Measurements from ENCODE around the gene KMT2C. TPM values are rescaled to one million over a fixed set of nuclear protein-coding genes. Genes with fewer than 3 reads are reported as not detected.

Gene KMT2C
- total and polyA plus RNA-seq, 4 donors = 6.3 to 35.3 (median 19.3) TPM

DNA sequence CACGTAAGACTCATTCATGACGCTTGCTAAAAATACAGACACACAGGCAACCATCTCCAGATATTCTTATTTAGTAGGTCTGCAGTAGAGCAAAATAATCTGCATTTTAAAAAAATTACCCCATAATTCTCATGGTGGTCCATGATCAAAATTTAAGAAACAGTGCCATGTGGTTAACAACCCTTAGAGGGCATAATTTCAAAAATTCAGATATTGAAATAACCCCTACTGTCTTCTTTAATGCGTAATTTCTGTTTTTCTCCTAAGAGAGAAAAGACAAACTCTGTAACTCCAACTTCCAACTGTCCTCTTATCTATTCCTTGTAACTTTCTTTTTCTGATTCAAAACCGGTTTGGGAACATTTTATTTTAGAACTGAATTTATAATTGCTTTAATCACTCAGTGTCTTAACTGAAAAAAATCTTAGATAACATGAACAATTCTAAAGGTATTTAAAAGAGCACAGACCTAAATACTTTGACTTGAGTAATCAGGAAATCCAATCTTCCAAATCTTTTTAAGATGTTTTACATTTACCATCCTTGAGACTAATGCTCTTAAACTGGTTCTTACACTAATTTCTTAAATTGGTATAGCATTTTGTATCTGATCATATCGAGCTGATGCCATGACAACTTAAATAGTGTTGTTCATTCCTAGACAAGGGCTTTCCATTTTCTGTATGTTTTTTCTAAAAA is 262.3 kb downstream of the KMT2C start:
- peaks cover 2 to 46% (median 37%) of the 10 kb centered on the region in 4 donors for H3K36me3 ChIP-seq (ENCODE audit: control insufficient read depth in 4 of 4, insufficient read depth in 3 of 4, low read depth in 1 of 4, low read length in 3 of 4)
- TF ChIP-seq FOXA2 (IDR thresholded peaks at IDR 0.05) (no peak), NR2F2 (IDR thresholded peaks at IDR 0.05) (no peak), YY1 (IDR thresholded peaks at IDR 0.05) (no peak), GABPA (IDR thresholded peaks at IDR 0.05 in 1 of 2, conservative IDR thresholded peaks at IDR 0.05 in 1 of 2) (no peak), RAD21 (IDR thresholded peaks at IDR 0.05) (no peak), HNF4G (IDR thresholded peaks at IDR 0.05) (no peak), FOXA1 (IDR thresholded peaks at IDR 0.05) (no peak), TAF1 (conservative IDR thresholded peaks at IDR 0.05) (no peak), RXRA (IDR thresholded peaks at IDR 0.05) (no peak), JUND (IDR thresholded peaks at IDR 0.05) (no peak), HNF4A (conservative IDR thresholded peaks at IDR 0.05) (no peak), EGR1 (IDR thresholded peaks at IDR 0.05; ENCODE audit: low read depth in 2 of 2) (no peak), SP1 (IDR thresholded peaks at IDR 0.05) (no peak)
- TF ChIP-seq, protein P1, sequence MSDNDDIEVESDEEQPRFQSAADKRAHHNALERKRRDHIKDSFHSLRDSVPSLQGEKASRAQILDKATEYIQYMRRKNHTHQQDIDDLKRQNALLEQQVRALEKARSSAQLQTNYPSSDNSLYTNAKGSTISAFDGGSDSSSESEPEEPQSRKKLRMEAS (IDR thresholded peaks at IDR 0.05) = no peak
- TF ChIP-seq, protein P2, sequence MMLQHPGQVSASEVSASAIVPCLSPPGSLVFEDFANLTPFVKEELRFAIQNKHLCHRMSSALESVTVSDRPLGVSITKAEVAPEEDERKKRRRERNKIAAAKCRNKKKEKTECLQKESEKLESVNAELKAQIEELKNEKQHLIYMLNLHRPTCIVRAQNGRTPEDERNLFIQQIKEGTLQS (IDR thresholded peaks at IDR 0.05) = no peak
- TF ChIP-seq, protein P3, sequence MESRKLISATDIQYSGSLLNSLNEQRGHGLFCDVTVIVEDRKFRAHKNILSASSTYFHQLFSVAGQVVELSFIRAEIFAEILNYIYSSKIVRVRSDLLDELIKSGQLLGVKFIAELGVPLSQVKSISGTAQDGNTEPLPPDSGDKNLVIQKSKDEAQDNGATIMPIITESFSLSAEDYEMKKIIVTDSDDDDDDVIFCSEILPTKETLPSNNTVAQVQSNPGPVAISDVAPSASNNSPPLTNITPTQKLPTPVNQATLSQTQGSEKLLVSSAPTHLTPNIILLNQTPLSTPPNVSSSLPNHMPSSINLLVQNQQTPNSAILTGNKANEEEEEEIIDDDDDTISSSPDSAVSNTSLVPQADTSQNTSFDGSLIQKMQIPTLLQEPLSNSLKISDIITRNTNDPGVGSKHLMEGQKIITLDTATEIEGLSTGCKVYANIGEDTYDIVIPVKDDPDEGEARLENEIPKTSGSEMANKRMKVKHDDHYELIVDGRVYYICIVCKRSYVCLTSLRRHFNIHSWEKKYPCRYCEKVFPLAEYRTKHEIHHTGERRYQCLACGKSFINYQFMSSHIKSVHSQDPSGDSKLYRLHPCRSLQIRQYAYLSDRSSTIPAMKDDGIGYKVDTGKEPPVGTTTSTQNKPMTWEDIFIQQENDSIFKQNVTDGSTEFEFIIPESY (IDR thresholded peaks at IDR 0.05) = no peak
- TF ChIP-seq, protein P4, sequence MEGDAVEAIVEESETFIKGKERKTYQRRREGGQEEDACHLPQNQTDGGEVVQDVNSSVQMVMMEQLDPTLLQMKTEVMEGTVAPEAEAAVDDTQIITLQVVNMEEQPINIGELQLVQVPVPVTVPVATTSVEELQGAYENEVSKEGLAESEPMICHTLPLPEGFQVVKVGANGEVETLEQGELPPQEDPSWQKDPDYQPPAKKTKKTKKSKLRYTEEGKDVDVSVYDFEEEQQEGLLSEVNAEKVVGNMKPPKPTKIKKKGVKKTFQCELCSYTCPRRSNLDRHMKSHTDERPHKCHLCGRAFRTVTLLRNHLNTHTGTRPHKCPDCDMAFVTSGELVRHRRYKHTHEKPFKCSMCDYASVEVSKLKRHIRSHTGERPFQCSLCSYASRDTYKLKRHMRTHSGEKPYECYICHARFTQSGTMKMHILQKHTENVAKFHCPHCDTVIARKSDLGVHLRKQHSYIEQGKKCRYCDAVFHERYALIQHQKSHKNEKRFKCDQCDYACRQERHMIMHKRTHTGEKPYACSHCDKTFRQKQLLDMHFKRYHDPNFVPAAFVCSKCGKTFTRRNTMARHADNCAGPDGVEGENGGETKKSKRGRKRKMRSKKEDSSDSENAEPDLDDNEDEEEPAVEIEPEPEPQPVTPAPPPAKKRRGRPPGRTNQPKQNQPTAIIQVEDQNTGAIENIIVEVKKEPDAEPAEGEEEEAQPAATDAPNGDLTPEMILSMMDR (IDR thresholded peaks at IDR 0.05; ENCODE audit: low read depth, low read length, missing input control) = no peak
- TF ChIP-seq, protein P5, sequence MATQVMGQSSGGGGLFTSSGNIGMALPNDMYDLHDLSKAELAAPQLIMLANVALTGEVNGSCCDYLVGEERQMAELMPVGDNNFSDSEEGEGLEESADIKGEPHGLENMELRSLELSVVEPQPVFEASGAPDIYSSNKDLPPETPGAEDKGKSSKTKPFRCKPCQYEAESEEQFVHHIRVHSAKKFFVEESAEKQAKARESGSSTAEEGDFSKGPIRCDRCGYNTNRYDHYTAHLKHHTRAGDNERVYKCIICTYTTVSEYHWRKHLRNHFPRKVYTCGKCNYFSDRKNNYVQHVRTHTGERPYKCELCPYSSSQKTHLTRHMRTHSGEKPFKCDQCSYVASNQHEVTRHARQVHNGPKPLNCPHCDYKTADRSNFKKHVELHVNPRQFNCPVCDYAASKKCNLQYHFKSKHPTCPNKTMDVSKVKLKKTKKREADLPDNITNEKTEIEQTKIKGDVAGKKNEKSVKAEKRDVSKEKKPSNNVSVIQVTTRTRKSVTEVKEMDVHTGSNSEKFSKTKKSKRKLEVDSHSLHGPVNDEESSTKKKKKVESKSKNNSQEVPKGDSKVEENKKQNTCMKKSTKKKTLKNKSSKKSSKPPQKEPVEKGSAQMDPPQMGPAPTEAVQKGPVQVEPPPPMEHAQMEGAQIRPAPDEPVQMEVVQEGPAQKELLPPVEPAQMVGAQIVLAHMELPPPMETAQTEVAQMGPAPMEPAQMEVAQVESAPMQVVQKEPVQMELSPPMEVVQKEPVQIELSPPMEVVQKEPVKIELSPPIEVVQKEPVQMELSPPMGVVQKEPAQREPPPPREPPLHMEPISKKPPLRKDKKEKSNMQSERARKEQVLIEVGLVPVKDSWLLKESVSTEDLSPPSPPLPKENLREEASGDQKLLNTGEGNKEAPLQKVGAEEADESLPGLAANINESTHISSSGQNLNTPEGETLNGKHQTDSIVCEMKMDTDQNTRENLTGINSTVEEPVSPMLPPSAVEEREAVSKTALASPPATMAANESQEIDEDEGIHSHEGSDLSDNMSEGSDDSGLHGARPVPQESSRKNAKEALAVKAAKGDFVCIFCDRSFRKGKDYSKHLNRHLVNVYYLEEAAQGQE (IDR thresholded peaks at IDR 0.05) = no peak

More for the DNA sequence above, 262.3 kb downstream of the KMT2C start:
- DNase-seq (ENCODE audit: low spot score) = no peak
- Histone ChIP-seq H3K27me3 (ENCODE audit: control insufficient read depth in 4 of 4, insufficient read depth in 4 of 4, low read length in 3 of 4) (no peaks in the 10 kb centered on the region), H3K4me3 (ENCODE audit: low read depth in 1 of 3, low read length in 3 of 3) (no peak overlapping the region), H3K27ac (ENCODE audit: low read depth in 1 of 2, low read length in 2 of 2) (no peak overlapping the region), H3K4me1 (ENCODE audit: control insufficient read depth in 4 of 4, insufficient read depth in 4 of 4, low read length in 3 of 4) (no peaks in the 10 kb centered on the region), H3K9ac (ENCODE audit: low read depth in 1 of 2, low read length in 2 of 2) (no peak overlapping the region), H3K9me3 (ENCODE audit: control insufficient read depth in 4 of 4, low read length in 3 of 4) (no peaks in the 10 kb centered on the region)
- WGBS = 96% methylated on average over 5 of the region's 5 CpGs

All from liver (tissue), 9 donors.